ENCODE measurements around the gene ABCG5. TPM values are rescaled to one million over a fixed set of nuclear protein-coding genes. Genes with fewer than 3 reads are reported as not detected.

Gene ABCG5
- total RNA-seq, 2 experiments from 2014 or later, result not detected

DNA sequence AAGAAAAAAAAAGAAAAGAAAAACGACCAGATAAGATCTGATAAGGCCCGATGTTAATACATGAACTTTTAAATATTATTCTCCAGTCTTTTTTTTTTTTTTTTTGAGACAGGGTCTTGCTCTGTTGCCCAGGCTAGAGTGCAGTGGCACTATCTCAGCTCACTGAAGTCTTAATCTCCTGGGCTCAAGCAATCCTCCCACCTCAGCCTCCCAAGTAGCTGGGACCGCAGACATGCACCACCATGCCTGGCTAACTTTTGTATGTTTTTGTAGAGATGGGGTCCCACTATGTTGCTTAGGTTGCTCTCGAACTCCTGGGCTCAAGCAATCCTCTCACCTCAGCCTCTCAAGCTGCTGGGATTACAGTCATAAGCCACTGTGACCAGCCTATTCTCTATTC is 1.6 kb downstream of the ABCG5 start:
- DNase-seq, result no peak
- no peaks in the 10 kb centered on the region for H3K9me3 Mint-ChIP-seq
- H3K4me3 Mint-ChIP-seq, result no peak overlapping the region
- POLR2A ChIA-PET, result no interaction called here
- no peak overlapping the region for H3K27ac Mint-ChIP-seq
- CTCF ChIA-PET, result no interaction called here
- H3K27me3 Mint-ChIP-seq, result peaks cover 8% of the 10 kb centered on the region
- no peaks in the 10 kb centered on the region for H3K36me3 Mint-ChIP-seq (ENCODE audit: low read depth)
- no peaks in the 10 kb centered on the region for H3K4me1 Mint-ChIP-seq

DNA sequence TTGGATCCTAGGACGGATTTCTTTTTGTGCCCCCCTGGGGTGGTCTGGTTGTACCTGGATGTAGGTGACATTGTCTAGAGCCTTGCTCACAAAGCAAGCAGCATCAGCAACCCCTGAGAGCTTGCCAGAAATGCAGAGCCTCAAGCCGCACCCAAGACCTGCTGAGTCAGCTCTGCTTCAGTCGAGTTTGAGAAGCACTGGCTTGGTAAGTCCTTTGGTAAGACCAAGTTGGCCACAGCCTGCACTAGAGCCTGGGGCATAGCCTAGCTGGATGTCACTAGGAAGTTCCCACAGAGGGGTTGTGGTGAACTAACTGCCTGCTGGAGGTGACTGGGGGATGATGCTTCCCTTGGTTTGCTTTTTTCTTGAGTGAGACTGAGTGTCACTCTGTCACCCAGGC is 6.2 kb downstream of the ABCG5 start:
- Mint-ChIP-seq H3K36me3 (ENCODE audit: low read depth) (no peaks in the 10 kb centered on the region), H3K4me3 (no peak overlapping the region), H3K27ac (no peak overlapping the region), H3K27me3 (peaks cover 29% of the 10 kb centered on the region), H3K4me1 (peaks cover 3% of the 10 kb centered on the region), H3K9me3 (no peaks in the 10 kb centered on the region)
- DNase-seq, result no peak
- ChIA-PET POLR2A (no interaction called here), CTCF (no interaction called here)

DNA sequence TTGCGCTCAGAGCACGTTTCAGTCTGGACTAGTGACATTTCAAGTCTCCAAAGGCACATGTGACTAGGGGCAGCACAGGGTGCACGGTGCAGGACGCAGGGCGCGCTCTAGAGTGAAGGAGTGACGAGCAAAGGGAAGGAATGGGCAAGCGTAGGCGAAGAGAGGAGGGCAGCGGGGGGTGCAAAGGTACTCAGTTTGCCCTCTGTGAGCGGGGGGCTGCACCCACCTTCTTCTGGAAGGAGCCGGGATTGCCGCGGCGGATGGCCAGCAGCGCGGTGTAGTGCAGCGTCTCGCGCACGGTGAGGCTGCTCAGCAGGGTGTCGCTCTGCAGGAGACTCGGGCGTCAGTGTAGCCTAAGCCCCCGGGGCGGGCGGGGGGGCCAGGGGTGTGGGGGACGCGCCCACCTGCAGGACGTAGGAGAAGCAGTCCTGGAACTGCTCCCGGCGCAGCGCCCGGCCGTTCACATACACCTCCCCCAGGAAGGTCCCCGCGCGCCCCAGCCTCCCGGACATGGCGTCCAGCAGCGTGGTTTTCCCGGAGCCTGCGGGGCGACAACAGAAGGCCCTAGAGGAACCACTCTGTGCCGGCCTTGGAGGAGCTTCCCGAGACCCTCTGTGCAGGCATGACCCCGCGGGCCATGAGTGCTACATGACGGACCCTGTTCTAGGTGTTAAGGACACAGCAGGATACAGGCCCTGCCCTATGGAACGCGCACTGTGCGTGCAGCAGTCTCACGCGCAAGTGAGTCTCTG is 6.9 kb downstream of the ABCG5 start:
- Mint-ChIP-seq H3K9me3 (no peaks in the 10 kb centered on the region), H3K4me3 (no peak overlapping the region), H3K36me3 (ENCODE audit: low read depth) (no peaks in the 10 kb centered on the region), H3K27ac (no peak overlapping the region), H3K4me1 (peaks cover 3% of the 10 kb centered on the region), H3K27me3 (peaks cover 29% of the 10 kb centered on the region)
- ChIA-PET CTCF (no interaction called here), POLR2A (no interaction called here)
- no peak for DNase-seq

DNA sequence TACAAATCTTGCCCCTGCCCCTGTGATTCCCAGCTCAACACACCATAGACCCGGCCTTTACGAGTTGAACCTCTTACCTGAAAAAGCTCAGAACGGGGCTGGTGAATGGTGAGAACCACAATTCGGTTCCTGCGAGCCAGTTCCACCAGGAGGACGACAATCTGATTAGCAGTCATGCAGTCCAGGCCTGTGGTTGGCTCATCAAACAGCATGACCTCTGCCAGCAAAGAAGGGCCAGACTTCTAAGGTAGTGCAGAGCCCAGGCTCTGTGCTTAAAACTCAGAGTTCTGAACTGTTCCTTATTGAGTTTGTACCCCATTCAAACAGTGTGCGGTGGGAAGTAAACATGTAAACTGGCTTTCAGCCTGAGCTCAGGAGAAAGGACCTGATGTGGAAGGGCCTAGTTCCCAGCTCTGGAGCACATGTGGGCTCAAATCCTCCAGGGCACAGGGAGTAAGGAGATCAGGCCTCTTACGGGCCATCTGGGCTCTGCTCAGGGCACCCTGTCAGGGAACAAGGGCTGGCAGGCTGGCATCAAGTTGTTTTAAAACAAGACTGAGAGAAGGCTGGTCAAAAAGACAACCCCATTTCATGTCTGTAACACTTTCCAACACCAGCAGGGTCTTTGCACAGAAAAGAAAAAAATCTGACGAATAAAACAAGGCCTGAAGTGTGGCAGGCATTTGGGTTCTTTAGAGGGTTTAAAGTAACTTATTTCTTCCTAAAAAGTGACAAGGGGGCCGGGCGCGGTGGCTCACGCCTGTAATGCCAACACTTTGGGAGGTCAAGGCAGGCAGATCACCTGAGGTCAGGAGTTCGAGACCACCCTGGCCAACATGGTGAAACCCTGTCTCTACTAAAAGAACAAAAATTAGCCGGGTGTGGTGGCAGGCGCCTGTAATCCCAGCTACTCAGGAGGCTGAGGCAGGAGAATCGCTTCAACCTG is 12.1 kb downstream of the ABCG5 start:
- Mint-ChIP-seq H3K4me3 (no peak overlapping the region), H3K4me1 (peaks cover 3% of the 10 kb centered on the region), H3K27me3 (peaks cover 32% of the 10 kb centered on the region), H3K36me3 (ENCODE audit: low read depth) (no peaks in the 10 kb centered on the region), H3K9me3 (no peaks in the 10 kb centered on the region), H3K27ac (no peak overlapping the region)
- POLR2A ChIA-PET, result no interaction called here
- CTCF ChIA-PET, result interaction anchor here (1.5 kb wide), 1 partner anchor 18 kb away, joined by 4 read pairs; no protein-coding TSS in a partner anchor
- DNase-seq, result no peak

DNA sequence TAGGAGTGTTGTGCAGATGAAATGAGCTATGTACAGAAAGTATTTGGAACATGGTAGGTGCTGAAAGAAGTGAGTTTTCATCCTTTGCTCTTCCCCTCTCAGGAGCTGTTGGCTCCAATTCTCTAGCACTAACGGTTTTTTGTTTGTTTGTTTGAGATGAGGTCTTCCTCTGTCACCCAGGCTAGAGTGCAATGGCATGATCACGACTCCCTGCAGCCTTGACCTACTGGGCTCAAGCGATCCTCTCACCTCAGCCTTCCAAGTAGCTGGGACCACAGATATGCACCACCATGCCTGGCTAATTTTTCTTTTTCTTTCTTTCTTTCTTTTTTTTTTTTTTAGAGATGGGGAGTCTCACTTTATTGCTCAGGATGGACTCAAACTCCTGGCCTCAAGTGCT is 12.8 kb downstream of the ABCG5 start:
- ChIA-PET CTCF (interaction anchor here (0.6 to 1.5 kb wide), 2 partner anchors 19 to 1205 kb away, joined by 3 to 4 read pairs; no protein-coding TSS in a partner anchor), POLR2A (no interaction called here)
- Mint-ChIP-seq H3K4me3 (no peak overlapping the region), H3K4me1 (no peaks in the 10 kb centered on the region), H3K27me3 (peaks cover 29% of the 10 kb centered on the region), H3K36me3 (ENCODE audit: low read depth) (no peaks in the 10 kb centered on the region), H3K27ac (no peak overlapping the region), H3K9me3 (no peaks in the 10 kb centered on the region)
- no peak for DNase-seq

DNA sequence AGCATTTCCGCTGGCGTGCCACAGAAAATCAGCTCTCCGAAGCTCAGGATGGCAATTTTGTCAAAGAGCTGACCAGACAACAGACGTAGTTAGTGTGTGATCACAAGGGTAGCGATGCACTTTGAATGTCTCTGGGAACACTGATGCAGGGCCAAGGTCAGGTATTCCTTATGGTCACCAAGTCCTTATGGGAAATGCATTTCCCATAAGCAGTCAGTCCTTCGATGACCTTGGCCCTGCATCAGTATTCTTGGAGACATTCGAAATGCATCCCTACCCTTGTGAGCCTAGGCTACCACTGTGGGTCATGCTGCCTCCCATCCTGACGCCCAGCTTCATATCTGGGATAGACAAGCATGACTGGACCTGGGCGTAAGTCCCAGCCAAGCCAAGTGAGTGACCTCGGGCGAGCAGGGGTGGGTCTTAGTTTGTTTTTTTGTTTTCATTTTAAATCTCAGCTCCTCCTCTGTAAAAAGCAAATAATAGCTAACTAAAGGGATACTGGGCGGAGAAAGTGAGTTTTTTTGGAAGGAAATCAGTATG is 13.6 kb downstream of the ABCG5 start:
- ChIA-PET POLR2A (no interaction called here), CTCF (no interaction called here)
- DNase-seq, result no peak
- H3K27me3 Mint-ChIP-seq, result peaks cover 20% of the 10 kb centered on the region
- no peak overlapping the region for H3K27ac Mint-ChIP-seq
- no peaks in the 10 kb centered on the region for H3K9me3 Mint-ChIP-seq
- H3K4me3 Mint-ChIP-seq, result no peak overlapping the region
- no peaks in the 10 kb centered on the region for H3K36me3 Mint-ChIP-seq (ENCODE audit: low read depth)
- no peaks in the 10 kb centered on the region for H3K4me1 Mint-ChIP-seq

DNA sequence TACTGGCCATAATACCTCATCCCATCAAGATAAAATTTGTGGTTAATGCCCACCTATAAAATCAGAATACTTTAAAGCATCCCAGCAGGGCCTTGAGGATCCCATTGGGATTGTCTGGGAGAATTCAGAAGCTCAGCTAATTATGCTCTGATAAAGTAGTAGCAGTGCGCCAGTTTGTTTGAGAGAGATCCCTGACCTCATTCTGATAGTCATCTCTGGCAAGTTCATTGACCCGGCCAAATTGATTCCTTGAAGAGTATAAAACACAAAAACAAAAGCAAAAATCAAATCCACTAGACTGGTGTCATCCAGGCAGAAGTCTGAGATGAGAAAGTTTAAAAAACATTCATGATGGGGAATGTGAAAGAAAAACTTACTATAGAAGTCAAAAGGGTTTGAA is 14.1 kb downstream of the ABCG5 start:
- Mint-ChIP-seq H3K27me3 (peaks cover 16% of the 10 kb centered on the region), H3K36me3 (ENCODE audit: low read depth) (no peaks in the 10 kb centered on the region), H3K4me3 (no peak overlapping the region), H3K27ac (no peak overlapping the region), H3K4me1 (no peaks in the 10 kb centered on the region), H3K9me3 (no peaks in the 10 kb centered on the region)
- DNase-seq, result no peak
- ChIA-PET CTCF (no interaction called here), POLR2A (no interaction called here)

DNA sequence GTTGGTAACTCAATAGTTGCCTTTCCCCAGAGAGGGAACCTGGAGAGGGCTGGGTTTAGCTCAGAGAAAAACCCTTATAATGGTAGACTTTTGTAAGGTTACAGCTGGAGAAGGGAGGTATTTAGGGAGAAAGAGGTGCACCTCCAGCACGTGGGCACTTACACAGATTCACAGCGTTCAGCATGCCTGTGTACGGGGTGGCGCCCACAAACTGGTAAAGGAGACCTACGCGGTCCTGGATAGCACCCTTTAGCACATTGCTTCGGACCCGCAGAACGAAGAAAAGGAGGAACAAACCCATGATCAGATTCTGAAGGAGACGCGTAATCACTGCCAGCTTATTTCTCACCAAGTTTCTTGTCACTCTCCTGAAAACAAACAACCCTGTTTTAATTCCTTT is 14.9 kb downstream of the ABCG5 start:
- Mint-ChIP-seq H3K9me3 (no peaks in the 10 kb centered on the region), H3K4me1 (no peaks in the 10 kb centered on the region), H3K36me3 (ENCODE audit: low read depth) (no peaks in the 10 kb centered on the region), H3K27ac (no peak overlapping the region), H3K4me3 (no peak overlapping the region), H3K27me3 (peaks cover 14% of the 10 kb centered on the region)
- ChIA-PET POLR2A (no interaction called here), CTCF (no interaction called here)
- no peak for DNase-seq

DNA sequence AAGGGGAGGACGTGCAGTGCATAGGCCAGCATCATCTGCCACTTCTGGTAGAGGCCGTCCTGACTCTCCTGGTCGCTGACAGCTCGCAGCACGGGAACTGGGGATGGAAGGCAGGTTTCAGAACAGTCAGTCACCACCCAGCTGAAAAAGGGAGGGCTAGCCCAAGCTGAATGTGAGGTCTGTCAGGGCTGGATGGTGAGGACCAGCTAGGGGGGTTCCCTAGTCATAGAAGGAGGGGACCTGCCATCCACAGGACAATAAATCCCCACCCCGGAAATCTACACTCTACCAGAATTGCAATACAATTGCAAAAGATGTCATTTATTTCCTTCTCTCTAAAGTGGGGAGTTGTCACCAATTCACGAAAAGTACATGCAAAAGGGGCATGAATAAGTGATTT is 15.8 kb downstream of the ABCG5 start:
- H3K27ac Mint-ChIP-seq, result no peak overlapping the region
- H3K4me1 Mint-ChIP-seq, result no peaks in the 10 kb centered on the region
- DNase-seq, result no peak
- no peaks in the 10 kb centered on the region for H3K36me3 Mint-ChIP-seq (ENCODE audit: low read depth)
- POLR2A ChIA-PET, result no interaction called here
- peaks cover 14% of the 10 kb centered on the region for H3K27me3 Mint-ChIP-seq
- H3K4me3 Mint-ChIP-seq, result no peak overlapping the region
- CTCF ChIA-PET, result interaction anchor here (0.6 kb wide), 1 partner anchor 33 kb away, joined by 3 read pairs; no protein-coding TSS in a partner anchor
- H3K9me3 Mint-ChIP-seq, result no peaks in the 10 kb centered on the region

DNA sequence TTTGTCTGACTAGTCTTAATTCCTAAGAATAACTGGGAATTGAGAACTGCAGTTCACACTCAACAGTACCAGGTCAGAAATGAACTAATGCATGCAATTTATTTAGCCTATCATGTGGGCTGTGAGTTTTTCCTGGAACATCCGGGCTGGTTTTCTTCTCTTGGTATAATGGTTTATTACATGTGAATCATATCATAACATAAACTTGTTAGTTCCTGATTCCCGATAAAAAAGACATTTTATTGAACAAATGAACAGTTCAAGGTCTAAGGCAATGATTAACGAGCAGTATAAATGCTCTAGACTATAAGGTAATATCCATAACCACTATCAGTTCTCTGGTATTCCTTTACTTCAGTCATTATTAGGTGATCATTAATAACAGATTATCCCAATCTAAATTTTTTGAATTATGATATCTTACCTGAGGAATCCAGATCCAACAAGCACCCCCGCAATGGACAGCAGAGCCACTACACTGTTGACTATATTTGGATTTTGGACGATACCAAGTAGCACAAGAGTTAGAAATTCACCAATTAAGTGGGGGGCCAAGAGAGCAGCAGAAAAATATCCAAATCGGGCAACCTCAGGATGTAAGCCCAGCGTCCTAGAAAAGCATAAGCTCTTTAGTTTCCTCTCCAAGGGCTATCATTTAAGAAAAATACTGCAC is 19.0 kb downstream of the ABCG5 start:
- peaks cover 9% of the 10 kb centered on the region for H3K27me3 Mint-ChIP-seq
- H3K27ac Mint-ChIP-seq, result no peak overlapping the region
- H3K4me3 Mint-ChIP-seq, result no peak overlapping the region
- DNase-seq, result no peak
- no peaks in the 10 kb centered on the region for H3K36me3 Mint-ChIP-seq (ENCODE audit: low read depth)
- ChIA-PET POLR2A (no interaction called here), CTCF (no interaction called here)
- H3K9me3 Mint-ChIP-seq, result no peaks in the 10 kb centered on the region
- no peaks in the 10 kb centered on the region for H3K4me1 Mint-ChIP-seq

DNA sequence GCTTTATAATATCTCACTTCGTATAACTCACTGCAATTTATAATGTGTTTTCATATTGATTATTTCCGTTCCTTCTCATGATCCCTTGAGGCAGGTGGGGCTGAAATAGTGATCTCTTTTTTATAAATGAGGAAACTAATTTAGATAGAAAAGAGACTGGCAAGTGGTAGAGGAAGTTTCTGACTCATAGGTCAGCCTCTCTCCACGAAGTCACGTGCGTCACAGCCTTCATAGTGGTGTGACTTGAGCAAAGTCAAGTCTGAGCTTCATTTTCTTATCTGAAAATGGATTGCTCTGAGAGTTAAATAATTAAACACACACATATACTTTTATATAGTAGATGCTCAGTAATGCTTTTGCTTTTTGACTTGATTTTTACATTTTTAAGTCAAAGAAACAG is 19.9 kb downstream of the ABCG5 start:
- ChIA-PET CTCF (no interaction called here), POLR2A (no interaction called here)
- H3K36me3 Mint-ChIP-seq (ENCODE audit: low read depth), result no peaks in the 10 kb centered on the region

DNA sequence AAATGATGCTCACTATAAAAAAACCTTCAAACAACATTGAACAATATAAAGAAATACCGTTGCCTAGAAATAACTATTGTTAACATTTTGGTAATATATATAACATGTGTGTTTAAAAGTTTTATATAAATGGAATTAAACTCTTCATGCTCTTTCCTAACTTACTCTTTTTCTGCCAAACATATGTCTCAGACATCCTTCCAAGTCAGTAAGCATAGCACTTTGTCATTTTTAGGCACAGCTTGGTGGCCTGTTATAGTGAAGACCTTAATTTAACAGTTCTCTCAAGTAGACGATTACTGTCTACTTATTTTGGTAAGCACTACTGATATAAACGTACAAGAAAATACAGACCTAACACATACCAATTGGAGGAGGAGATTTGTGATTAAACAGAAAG is 23.9 kb downstream of the ABCG5 start:
- H3K9me3 Mint-ChIP-seq, result no peaks in the 10 kb centered on the region
- H3K4me3 Mint-ChIP-seq, result no peak overlapping the region
- H3K27me3 Mint-ChIP-seq, result no peaks in the 10 kb centered on the region
- H3K36me3 Mint-ChIP-seq (ENCODE audit: low read depth), result no peaks in the 10 kb centered on the region
- ChIA-PET CTCF (no interaction called here), POLR2A (no interaction called here)
- H3K4me1 Mint-ChIP-seq, result no peaks in the 10 kb centered on the region
- no peak for DNase-seq
- H3K27ac Mint-ChIP-seq, result no peak overlapping the region

More for the DNA sequence above, 19.9 kb downstream of the ABCG5 start:
- peaks cover 8% of the 10 kb centered on the region for H3K27me3 Mint-ChIP-seq
- no peaks in the 10 kb centered on the region for H3K4me1 Mint-ChIP-seq
- no peak for DNase-seq
- no peak overlapping the region for H3K4me3 Mint-ChIP-seq
- no peaks in the 10 kb centered on the region for H3K9me3 Mint-ChIP-seq
- H3K27ac Mint-ChIP-seq, result no peak overlapping the region

DNA sequence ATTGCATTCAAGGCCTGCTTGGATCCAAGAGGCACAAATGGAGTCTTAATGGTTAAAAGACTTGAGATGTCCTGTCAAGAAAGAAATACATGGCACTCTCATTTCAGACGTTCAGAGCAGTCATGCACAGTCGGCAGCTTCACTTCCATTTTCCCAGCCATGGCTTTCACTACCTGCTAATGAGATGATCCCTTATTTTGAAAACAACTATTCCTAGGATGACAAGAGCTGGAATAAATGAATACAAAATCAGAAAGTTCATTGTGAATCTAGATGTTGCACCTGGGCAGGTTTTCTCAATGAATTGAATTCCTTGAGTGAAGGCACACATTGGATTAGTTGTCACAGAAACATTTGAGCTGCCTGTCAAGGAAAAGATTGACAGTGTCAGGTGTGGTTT is 25.7 kb downstream of the ABCG5 start:
- Mint-ChIP-seq H3K27ac (no peak overlapping the region), H3K4me3 (no peak overlapping the region), H3K4me1 (no peaks in the 10 kb centered on the region), H3K9me3 (no peaks in the 10 kb centered on the region), H3K36me3 (ENCODE audit: low read depth) (no peaks in the 10 kb centered on the region), H3K27me3 (no peaks in the 10 kb centered on the region)
- DNase-seq, result no peak
- ChIA-PET POLR2A (no interaction called here), CTCF (no interaction called here)

All from activated CD4-positive, alpha-beta T cell treated with anti-CD3 and anti-CD28 coated beads, Interleukin-2, amount 10 ng/mL, durations not matched to agents 7 days and 5 days (primary cell).